OCI-LY1 (cell line): ENCODE measurements around the gene MX2.

Source experiments
- H2AFZ ChIP-seq: fragments of 200-600 bp; sonication (generic), shearing (Covaris generic); 2 replicates; pipeline ENCODE4 v1.6.0; 2014; ENCODE audit warnings: antibody characterized with exemption, mild to moderate bottlenecking, low read length
- H3F3A ChIP-seq: fragments of 200-600 bp; sonication (generic), shearing (Covaris generic); 2 replicates; pipeline ENCODE4 v1.6.0; 2014; ENCODE audit warnings: mild to moderate bottlenecking, antibody characterized with exemption, low read length, moderate library complexity; ENCODE audit not compliant: insufficient read depth
- H3K27ac ChIP-seq: fragments of 200-600 bp; sonication (generic); 2 replicates; pipeline ENCODE4 v1.5.1; 2014; ENCODE audit warnings: low read length, mixed run types, mild to moderate bottlenecking, low read depth; ENCODE audit not compliant: poor library complexity, severe bottlenecking
- H3K27me3 ChIP-seq: fragments of 200-600 bp; sonication (generic); 2 replicates; pipeline ENCODE4 v1.6.0; 2014; ENCODE audit warnings: antibody characterized with exemption, mild to moderate bottlenecking, low read length, moderate library complexity; ENCODE audit not compliant: insufficient read depth
- H3K36me3 ChIP-seq: fragments of 200-600 bp; sonication (generic); 2 replicates; pipeline ENCODE4 v1.6.1; 2014; ENCODE audit warnings: mild to moderate bottlenecking, antibody characterized with exemption, low read length, moderate library complexity, mixed read lengths; ENCODE audit not compliant: insufficient read depth
- H3K4me1 ChIP-seq: fragments of 200-600 bp; sonication (generic); 2 replicates; pipeline ENCODE4 v1.5.1; 2014; ENCODE audit warnings: mild to moderate bottlenecking, low read length, moderate library complexity; ENCODE audit not compliant: insufficient read depth, severe bottlenecking
- H3K4me2 ChIP-seq: fragments of 200-600 bp; sonication (generic), shearing (Covaris generic); 2 replicates; pipeline ENCODE4 v1.6.1; 2014; ENCODE audit warnings: low read length
- H3K4me3 ChIP-seq: fragments of 200-600 bp; sonication (generic); 2 replicates; pipeline ENCODE4 v1.5.1; 2014; ENCODE audit warnings: low read length, low read depth, mild to moderate bottlenecking, mixed read lengths; ENCODE audit not compliant: poor library complexity, severe bottlenecking
- H3K79me2 ChIP-seq: fragments of 200-600 bp; shearing (Covaris generic); 2 replicates; pipeline ENCODE4 v1.6.1; 2016; ENCODE audit warnings: mixed run types, low read length, mixed read lengths; ENCODE audit not compliant: insufficient read depth
- H3K9ac ChIP-seq: fragments of 200-600 bp; sonication (generic), shearing (Covaris generic); 2 replicates; pipeline ENCODE4 v1.6.1; 2014; ENCODE audit warnings: mild to moderate bottlenecking, low read length, mixed read lengths
- H3K9me2 ChIP-seq: fragments of 200-600 bp; sonication (generic), shearing (Covaris generic); 2 replicates; pipeline ENCODE4 v1.6.1; 2014; ENCODE audit warnings: low read depth, mild to moderate bottlenecking, low read length, mixed read lengths
- H3K9me3 ChIP-seq: fragments of 200-600 bp; shearing (Covaris generic); 2 replicates; pipeline ENCODE4 v1.6.1; 2014; ENCODE audit warnings: low read length, mixed read lengths
- H4K20me1 ChIP-seq: fragments of 200-600 bp; sonication (generic), shearing (Covaris generic); 2 replicates; pipeline ENCODE4 v1.6.0; 2016; ENCODE audit warnings: mild to moderate bottlenecking, low read length; ENCODE audit not compliant: insufficient read depth
- EZH2 ChIP-seq: fragments of 200-600 bp; sonication (generic), shearing (Covaris generic); IDR thresholded peaks from 2 replicates; pipeline ENCODE4 v1.8.0; 2017; ENCODE audit warnings: borderline replicate concordance, mixed run types, mild to moderate bottlenecking, antibody characterized with exemption, low read length, moderate library complexity, mixed read lengths
- TF ChIP-seq, protein P1 (sequence below): fragments of 200-600 bp; sonication (generic), shearing (Covaris generic); IDR thresholded peaks from 2 replicates; pipeline ENCODE4 v1.5.1; 2017; ENCODE audit warnings: mild to moderate bottlenecking, antibody characterized with exemption, low read length, moderate library complexity, mixed read lengths

Gene MX2

DNA sequence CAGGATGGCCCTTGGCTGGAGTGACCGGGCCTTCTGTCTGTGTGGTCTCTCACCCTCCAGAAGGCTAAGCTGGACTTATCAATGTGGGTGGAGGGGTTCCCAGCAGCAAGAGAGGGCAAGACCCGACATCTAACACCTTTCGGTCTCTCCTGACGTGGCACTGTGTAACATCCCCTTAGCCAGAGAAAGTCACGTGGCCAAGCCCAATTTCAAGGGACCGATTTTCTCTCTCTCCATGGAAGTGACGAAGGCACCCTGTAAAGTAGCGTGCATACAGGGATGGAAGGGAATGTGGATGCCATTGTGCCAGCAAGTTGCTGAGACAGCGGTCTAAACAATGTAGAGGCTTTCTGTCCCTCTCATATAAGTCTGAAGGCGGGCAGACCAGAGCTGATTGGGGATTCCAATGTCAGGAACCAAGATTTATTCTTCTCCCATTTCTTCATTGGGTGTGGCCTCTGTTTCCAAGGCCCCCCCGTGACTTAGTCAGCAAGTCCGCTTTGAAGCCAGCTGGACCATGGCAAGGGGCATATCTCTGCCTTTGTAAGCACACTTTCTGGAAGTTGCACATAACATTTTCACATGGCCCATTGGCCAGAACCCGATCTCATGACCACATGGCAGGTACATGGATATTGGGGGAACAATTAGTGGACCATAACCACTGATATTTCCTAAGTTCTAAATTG is 76.7 kb downstream of the MX2 start:
- peaks cover 12% of the 10 kb centered on the region for H3K9me3 ChIP-seq
- no peaks in the 10 kb centered on the region for H3K27me3 ChIP-seq
- no peaks in the 10 kb centered on the region for H3K4me1 ChIP-seq
- H3K36me3 ChIP-seq = peaks cover 87% of the 10 kb centered on the region
- H3K79me2 ChIP-seq = no peaks in the 10 kb centered on the region
- H3F3A ChIP-seq = no peaks in the 10 kb centered on the region
- H3K9ac ChIP-seq = no peak overlapping the region
- H3K4me2 ChIP-seq = no peak overlapping the region
- H3K4me3 ChIP-seq = no peak overlapping the region
- no peaks in the 10 kb centered on the region for H3K9me2 ChIP-seq
- H4K20me1 ChIP-seq = no peaks in the 10 kb centered on the region
- H2AFZ ChIP-seq = no peak overlapping the region
- H3K27ac ChIP-seq = no peak overlapping the region
- TF ChIP-seq, protein P1, sequence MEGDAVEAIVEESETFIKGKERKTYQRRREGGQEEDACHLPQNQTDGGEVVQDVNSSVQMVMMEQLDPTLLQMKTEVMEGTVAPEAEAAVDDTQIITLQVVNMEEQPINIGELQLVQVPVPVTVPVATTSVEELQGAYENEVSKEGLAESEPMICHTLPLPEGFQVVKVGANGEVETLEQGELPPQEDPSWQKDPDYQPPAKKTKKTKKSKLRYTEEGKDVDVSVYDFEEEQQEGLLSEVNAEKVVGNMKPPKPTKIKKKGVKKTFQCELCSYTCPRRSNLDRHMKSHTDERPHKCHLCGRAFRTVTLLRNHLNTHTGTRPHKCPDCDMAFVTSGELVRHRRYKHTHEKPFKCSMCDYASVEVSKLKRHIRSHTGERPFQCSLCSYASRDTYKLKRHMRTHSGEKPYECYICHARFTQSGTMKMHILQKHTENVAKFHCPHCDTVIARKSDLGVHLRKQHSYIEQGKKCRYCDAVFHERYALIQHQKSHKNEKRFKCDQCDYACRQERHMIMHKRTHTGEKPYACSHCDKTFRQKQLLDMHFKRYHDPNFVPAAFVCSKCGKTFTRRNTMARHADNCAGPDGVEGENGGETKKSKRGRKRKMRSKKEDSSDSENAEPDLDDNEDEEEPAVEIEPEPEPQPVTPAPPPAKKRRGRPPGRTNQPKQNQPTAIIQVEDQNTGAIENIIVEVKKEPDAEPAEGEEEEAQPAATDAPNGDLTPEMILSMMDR = no peak
- no peak for TF ChIP-seq EZH2

DNA sequence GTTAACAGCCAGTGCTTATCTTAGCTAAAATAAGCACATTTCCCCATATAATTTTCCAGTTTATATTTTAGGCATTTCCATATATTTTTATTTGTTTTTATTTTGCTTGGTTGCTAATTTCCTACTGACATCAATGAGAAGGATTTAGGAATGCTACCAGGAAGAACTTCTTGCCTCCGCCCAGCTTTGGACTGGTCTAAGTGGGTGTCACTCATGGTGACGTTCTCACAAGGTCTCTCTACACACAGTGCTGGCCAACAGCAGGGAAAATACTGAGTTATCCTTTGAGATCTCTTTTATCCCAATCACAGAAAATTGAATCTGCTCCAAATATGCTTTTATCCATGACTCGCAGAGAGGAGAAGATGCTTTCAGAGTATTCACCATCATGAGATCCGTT is 77.4 kb downstream of the MX2 start:
- Histone ChIP-seq H3K9me3 (peaks cover 8% of the 10 kb centered on the region), H3K36me3 (peaks cover 85% of the 10 kb centered on the region), H2AFZ (no peak overlapping the region), H3K9ac (no peak overlapping the region), H3K9me2 (no peaks in the 10 kb centered on the region), H3K4me2 (no peak overlapping the region), H4K20me1 (no peaks in the 10 kb centered on the region), H3K79me2 (no peaks in the 10 kb centered on the region), H3K27ac (no peak overlapping the region), H3K27me3 (no peaks in the 10 kb centered on the region), H3K4me3 (no peak overlapping the region), H3K4me1 (no peaks in the 10 kb centered on the region), H3F3A (no peaks in the 10 kb centered on the region)
- no peak for TF ChIP-seq EZH2
- TF ChIP-seq, protein P1 = no peak

DNA sequence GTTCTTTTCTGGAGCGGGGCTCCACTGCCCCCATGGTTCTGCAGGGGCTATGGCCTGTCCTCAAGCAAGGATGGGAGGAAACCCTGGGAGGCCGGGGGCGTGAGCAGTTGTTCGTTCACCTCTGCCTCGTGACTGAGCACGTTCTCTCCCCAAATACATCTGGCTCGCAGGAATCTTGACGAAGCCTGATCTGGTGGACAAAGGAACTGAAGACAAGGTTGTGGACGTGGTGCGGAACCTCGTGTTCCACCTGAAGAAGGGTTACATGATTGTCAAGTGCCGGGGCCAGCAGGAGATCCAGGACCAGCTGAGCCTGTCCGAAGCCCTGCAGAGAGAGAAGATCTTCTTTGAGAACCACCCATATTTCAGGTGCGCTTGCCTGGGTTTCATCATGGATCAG is 79.7 kb downstream of the MX2 start:
- Histone ChIP-seq H3K79me2 (no peaks in the 10 kb centered on the region), H3K4me3 (no peak overlapping the region), H3F3A (no peaks in the 10 kb centered on the region), H4K20me1 (no peaks in the 10 kb centered on the region), H3K36me3 (peaks cover 83% of the 10 kb centered on the region), H3K27ac (no peak overlapping the region), H3K9ac (no peak overlapping the region), H3K9me2 (no peaks in the 10 kb centered on the region), H3K9me3 (no peaks in the 10 kb centered on the region), H2AFZ (no peak overlapping the region), H3K4me1 (no peaks in the 10 kb centered on the region), H3K27me3 (no peaks in the 10 kb centered on the region), H3K4me2 (no peak overlapping the region)
- TF ChIP-seq, protein P1 = no peak
- no peak for TF ChIP-seq EZH2
